Endothelial cell of umbilical vein (primary cell): ENCODE data around the gene ITGA11.

Source experiments
- EZH2 ChIP-seq: IDR thresholded peaks from 2 replicates; pipeline ENCODE4 v1.6.1; 2012; ENCODE audit warnings: borderline replicate concordance, low read depth, mild to moderate bottlenecking, moderate library complexity, low read length, inconsistent platforms; ENCODE audit not compliant: severe bottlenecking
- FOS ChIP-seq: IDR thresholded peaks from 2 replicates; pipeline ENCODE4 v1.6.1; 2011; ENCODE audit warnings: mild to moderate bottlenecking, low read length, moderate library complexity, borderline replicate concordance; ENCODE audit not compliant: insufficient read depth
- MYC ChIP-seq: IDR thresholded peaks from one replicate; pipeline ENCODE4 v1.6.1; 2011; ENCODE audit warnings: mild to moderate bottlenecking, low read depth, low read length
- POLR2A ChIP-seq: IDR thresholded peaks from 2 replicates; pipeline ENCODE4 v1.6.1; 2012; ENCODE audit warnings: low read depth, mild to moderate bottlenecking, control low read depth, low read length
- POLR2AphosphoS5 ChIP-seq: IDR thresholded peaks from 2 replicates; pipeline ENCODE4 v1.6.1; 2012; ENCODE audit warnings: low read depth, mild to moderate bottlenecking, control low read depth, low read length, moderate library complexity; ENCODE audit not compliant: insufficient read depth
- TF ChIP-seq, protein P1 (sequence below), 2 donors: IDR thresholded peaks; 1 replicate in 1 of 2; 2 replicates in 1 of 2; pipeline ENCODE4 v1.5.1; 2011; ENCODE audit warnings: low read length in 2 of 2, mild to moderate bottlenecking in 2 of 2, moderate library complexity in 2 of 2, control low read depth in 1 of 2, inconsistent platforms in 1 of 2, low read depth in 1 of 2; ENCODE audit not compliant: insufficient read depth in 1 of 2; ENCODE audit errors: extremely low read depth in 1 of 2

DNA sequence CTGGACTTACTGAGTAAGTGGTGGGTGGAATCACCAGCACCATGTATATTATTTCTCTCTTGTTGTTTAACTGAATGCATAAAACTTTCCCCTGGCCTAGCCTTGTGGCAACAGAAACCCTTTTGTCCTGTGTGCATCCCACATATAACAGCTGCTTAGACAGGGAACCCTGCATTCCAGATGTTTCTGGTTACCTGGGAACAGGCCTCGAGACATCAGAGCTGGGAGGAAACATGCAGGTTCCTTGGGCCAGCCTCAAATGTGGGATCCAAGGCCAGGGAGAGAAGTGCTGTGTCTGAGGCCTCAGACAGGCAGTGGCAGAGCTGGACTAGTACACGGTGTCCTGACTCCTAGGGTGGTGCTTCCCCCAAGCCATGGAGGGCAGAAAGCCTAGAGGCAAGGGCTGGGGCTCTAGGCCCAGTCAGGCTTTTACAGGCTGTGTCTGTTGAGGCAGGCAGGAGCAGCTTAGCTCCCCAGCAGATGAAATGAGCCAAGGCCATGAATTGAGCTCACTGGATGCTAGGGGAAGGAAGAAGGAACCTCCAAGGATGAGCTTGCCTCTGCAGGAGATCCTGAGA lies 57.7 kb downstream of the ITGA11 start:
- TF ChIP-seq, protein P1, sequence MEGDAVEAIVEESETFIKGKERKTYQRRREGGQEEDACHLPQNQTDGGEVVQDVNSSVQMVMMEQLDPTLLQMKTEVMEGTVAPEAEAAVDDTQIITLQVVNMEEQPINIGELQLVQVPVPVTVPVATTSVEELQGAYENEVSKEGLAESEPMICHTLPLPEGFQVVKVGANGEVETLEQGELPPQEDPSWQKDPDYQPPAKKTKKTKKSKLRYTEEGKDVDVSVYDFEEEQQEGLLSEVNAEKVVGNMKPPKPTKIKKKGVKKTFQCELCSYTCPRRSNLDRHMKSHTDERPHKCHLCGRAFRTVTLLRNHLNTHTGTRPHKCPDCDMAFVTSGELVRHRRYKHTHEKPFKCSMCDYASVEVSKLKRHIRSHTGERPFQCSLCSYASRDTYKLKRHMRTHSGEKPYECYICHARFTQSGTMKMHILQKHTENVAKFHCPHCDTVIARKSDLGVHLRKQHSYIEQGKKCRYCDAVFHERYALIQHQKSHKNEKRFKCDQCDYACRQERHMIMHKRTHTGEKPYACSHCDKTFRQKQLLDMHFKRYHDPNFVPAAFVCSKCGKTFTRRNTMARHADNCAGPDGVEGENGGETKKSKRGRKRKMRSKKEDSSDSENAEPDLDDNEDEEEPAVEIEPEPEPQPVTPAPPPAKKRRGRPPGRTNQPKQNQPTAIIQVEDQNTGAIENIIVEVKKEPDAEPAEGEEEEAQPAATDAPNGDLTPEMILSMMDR (IDR thresholded peaks at IDR 0.05; ENCODE audit: extremely low read depth in 1 of 2, insufficient read depth in 1 of 2, low read depth in 1 of 2, low read length in 2 of 2), result no peak
- TF ChIP-seq POLR2AphosphoS5 (no peak), EZH2 (no peak), FOS (no peak), MYC (no peak), POLR2A (no peak)
